Aorta (tissue), 5 donors: Measurements from ENCODE around the gene EFCAB9. TPM values are rescaled to one million over a fixed set of nuclear protein-coding genes. Genes with fewer than 3 reads are reported as not detected.
"Not testable (repeated sequence)": the region's sequence is repeated elsewhere in the genome, so short reads cannot be mapped to it uniquely, and the experiment has no call there.

Experiments used
- ATAC-seq: fragments of 200-7000 bp; cut with Tn5 transposase; one replicate; pipeline ENCODE4 v1.9.1; 2022; ENCODE audit warnings: moderate library complexity; ENCODE audit not compliant: low FRiP score
- DNase-seq, 2 donors: peaks; one replicate each; pipeline ENCODE4 v3.0.0-alpha.2; 2020
- H3K27ac ChIP-seq, 2 donors: one replicate each; pipeline ENCODE4 v1.5.1; 2013; ENCODE audit warnings: low read length in 2 of 2, mild to moderate bottlenecking in 2 of 2, moderate library complexity in 2 of 2, control low read depth in 1 of 2, inconsistent platforms in 1 of 2, low read depth in 1 of 2
- H3K27me3 ChIP-seq, 2 donors: one replicate each; pipeline ENCODE4 v1.6.1; 2013; ENCODE audit warnings: control low read depth in 1 of 2, low read length in 1 of 2, mild to moderate bottlenecking in 1 of 2, moderate library complexity in 1 of 2; ENCODE audit not compliant: insufficient read depth in 2 of 2, control insufficient read depth in 1 of 2
- H3K36me3 ChIP-seq, 2 donors: one replicate each; pipeline ENCODE4 v1.6.1; 2013; ENCODE audit warnings: control low read depth in 1 of 2, low read length in 1 of 2, mild to moderate bottlenecking in 1 of 2; ENCODE audit not compliant: insufficient read depth in 2 of 2, control insufficient read depth in 1 of 2
- H3K4me1 ChIP-seq, 2 donors: one replicate each; pipeline ENCODE4 v1.6.1; 2013; ENCODE audit warnings: low read length in 2 of 2, control low read depth in 1 of 2, mild to moderate bottlenecking in 1 of 2, moderate library complexity in 1 of 2; ENCODE audit not compliant: insufficient read depth in 2 of 2, control insufficient read depth in 1 of 2
- H3K4me3 ChIP-seq, 2 donors: one replicate each; pipeline ENCODE4 v1.5.1; 2013; ENCODE audit warnings: low read length in 2 of 2, control low read depth in 1 of 2, mild to moderate bottlenecking in 1 of 2
- H3K9me3 ChIP-seq: one replicate; pipeline ENCODE4 v1.6.1; 2013; ENCODE audit warnings: mild to moderate bottlenecking, low read length; ENCODE audit not compliant: control insufficient read depth
- WGBS, 2 donors: extraction: QIAGEN DNeasy Blood & Tissue Kit; methylation state at CpG; one replicate each; pipeline ENCODE4 v1.1.7; 2013; 5-methylcytosine and 5-hydroxymethylcytosine counted together
- intact Hi-C, 2 donors: fragments of 100-400 bp; cut with DNase I; formaldehyde crosslinking; loops; one replicate each; pipeline versions ENCODE4 v1.14.2 to v1.15.0; 2022
- polyA plus RNA-seq, 2 donors: library from polyadenylated mRNA; stranded (reverse); fragments of 200-250 nt; gene quantifications; one replicate each; pipeline ENCODE4 v1.2.3, GENCODE V29; 2013
- total RNA-seq, 2 donors: library from RNA; stranded (reverse); fragmentation: NEBNext Ultra II Directional; extraction: Animal tissue kit (Norgen Biotek cat#: 25700); gene quantifications; one replicate each; pipeline ENCODE4 v1.2.1, GENCODE V29; 2021
- donor health status: healthy with polysubstance abuse.
- donor health status: Bipolar disorder and iron deficiency.
- donor health status: DM: no; HTN: no; CAD: no.
- donor health status: DM: no; HTN: no; CAD: no.
- donor health status: DM: yes; HTN: yes; CAD: no.

Gene EFCAB9
- total and polyA plus RNA-seq, 4 donors: not detected

DNA sequence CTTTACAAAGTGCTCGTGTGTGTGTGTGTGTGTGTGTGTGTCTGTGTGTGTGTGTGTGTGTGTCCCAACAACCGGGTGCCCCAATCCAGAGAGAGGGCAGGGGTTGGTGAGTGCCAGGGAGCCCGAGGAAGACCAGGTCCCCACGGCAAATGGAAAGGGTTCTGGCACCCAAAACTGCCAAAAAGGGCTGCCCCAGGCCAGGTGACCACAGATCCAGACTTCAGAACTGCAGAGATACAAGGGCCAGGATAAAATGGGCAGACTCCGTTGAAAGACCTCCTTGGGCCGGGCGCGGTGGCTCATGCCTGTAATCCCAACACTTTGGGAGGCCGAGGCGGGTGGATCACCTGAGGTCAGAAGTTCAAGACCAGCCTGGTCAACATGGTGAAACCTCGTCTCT lies 44.5 kb upstream of the EFCAB9 start:
- H3K27ac ChIP-seq, ATAC-seq, intact Hi-C loops, H3K9me3 ChIP-seq, H3K4me3 ChIP-seq, H3K36me3 ChIP-seq, H3K4me1 ChIP-seq, H3K27me3 ChIP-seq: not testable (repeated sequence)
- WGBS, 2 donors: 91 to 96% methylated on average over 11 of the region's 11 CpGs
- peak in 1 of 2 donors; percentile 22 for DNase-seq

DNA sequence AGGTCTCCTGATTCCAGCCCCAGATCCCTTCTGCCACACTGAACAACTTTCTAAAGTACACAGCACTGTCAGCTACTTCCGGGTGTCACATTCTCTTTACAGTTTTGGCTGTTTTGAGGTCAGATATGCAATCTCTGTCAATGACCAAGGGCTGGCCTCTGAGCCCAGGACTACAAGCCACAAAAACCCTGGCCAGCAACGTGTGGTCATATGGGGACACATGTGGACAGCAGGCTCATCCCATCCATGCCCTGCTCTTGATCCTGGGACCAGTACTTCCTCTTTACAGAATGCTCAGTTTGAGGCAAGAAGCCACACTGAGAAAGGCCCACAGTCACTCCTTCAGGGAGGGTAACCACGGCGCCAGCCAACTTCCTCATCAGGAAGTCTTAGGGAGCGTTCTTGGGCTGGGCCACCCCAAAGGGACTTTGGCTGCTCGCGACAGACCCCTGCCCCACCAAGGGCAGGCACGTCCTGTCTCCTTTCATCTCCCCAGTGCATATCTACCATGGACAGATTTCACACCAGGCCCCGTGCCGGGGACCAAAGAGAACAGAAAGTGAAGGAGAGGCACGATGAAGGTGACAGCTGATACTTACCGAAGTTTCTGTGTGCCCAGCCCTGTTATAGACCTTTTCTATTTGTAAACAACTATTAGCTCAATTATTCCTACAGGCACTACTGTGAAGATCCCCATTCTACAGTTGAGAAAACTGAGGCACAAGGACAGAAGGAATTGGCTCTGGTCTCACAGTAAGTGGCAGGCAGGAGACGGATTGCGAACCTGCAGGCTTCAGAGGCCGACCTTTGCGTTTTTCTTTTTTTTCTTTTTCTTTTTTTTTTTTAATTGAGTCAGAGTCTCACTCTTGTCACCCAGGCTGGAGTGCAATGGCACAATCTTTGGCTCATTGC lies 43.2 kb upstream of the EFCAB9 start:
- peak; percentile 80 to 88 for DNase-seq
- intact Hi-C loops: no loop called here

DNA sequence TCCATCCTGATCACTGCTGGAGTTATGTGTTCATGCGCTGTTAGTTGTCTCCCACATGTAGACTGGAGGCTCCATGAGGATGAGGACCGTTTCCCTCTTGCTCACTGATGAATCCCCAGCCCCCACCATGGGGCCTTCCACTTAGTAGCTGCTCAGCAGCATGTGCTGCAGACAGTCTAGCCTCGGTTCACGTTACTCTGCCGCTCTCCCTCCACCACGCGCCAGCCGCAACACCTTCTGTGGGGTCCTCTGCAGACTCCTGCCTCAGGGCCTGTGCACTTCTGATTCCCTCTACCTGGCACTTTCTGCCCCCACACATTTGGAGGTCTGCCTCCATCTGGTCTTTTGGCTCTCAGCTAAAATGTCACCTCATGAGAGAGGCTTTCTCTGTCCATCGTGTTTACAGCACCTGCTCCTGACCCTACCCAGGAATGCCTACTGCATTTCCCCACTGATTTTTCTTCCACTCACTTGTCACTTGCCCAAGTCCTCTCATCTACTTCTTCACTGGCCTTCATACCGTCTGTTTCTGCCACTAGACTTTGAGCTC lies 42.2 kb upstream of the EFCAB9 start:
- peaks cover 0 to 3% of the 10 kb centered on the region in 2 donors for H3K36me3 ChIP-seq
- no peaks in the 10 kb centered on the region for H3K4me1 ChIP-seq
- H3K9me3 ChIP-seq: no peaks in the 10 kb centered on the region
- intact Hi-C loops: no loop called here
- no peak overlapping the region for H3K27ac ChIP-seq
- no peaks in the 10 kb centered on the region for H3K27me3 ChIP-seq
- ATAC-seq (no peak), DNase-seq (peak in 1 of 2 donors; percentile 8)
- WGBS, 2 donors: 93 to 95% methylated on average over 10 of the region's 10 CpGs
- H3K4me3 ChIP-seq: no peak overlapping the region

More for the DNA sequence above, 43.2 kb upstream of the EFCAB9 start:
- Histone ChIP-seq H3K4me3 (no peak overlapping the region), H3K27me3 (no peaks in the 10 kb centered on the region), H3K36me3 (peaks cover 0 to 1% of the 10 kb centered on the region in 2 donors), H3K9me3 (no peaks in the 10 kb centered on the region), H3K4me1 (no peaks in the 10 kb centered on the region), H3K27ac (no peak overlapping the region)
- ATAC-seq: peak; percentile 63
- 87 to 89% methylated on average over 16 of the region's 16 CpGs for WGBS, 2 donors

DNA sequence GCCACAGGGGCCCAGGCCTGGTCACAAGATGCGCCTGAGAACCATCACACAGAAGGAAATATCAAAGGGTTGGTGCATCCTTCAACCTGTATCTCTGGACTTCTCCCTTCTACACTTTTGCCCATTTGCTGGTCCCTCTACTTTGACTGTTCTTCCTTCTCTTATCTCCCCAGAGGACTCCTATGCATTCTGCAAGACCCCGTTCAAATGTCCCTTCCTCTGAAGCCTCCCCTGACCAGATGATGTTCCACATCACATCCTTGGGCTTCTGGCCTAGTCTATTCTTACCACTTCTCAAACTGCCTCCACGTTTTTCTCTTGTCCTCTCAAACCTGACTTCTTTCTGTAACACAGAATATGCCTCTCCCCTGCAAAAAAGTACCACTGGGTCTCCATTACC lies 40.3 kb upstream of the EFCAB9 start:
- WGBS, 2 donors: 91 to 94% methylated on average over 3 of the region's 3 CpGs
- ATAC-seq (no peak), DNase-seq (no peak)
- Histone ChIP-seq H3K27me3 (no peaks in the 10 kb centered on the region), H3K27ac (no peak overlapping the region), H3K4me1 (no peaks in the 10 kb centered on the region), H3K4me3 (no peak overlapping the region), H3K9me3 (no peaks in the 10 kb centered on the region), H3K36me3 (peaks cover 0 to 3% of the 10 kb centered on the region in 2 donors)
- intact Hi-C loops: no loop called here

DNA sequence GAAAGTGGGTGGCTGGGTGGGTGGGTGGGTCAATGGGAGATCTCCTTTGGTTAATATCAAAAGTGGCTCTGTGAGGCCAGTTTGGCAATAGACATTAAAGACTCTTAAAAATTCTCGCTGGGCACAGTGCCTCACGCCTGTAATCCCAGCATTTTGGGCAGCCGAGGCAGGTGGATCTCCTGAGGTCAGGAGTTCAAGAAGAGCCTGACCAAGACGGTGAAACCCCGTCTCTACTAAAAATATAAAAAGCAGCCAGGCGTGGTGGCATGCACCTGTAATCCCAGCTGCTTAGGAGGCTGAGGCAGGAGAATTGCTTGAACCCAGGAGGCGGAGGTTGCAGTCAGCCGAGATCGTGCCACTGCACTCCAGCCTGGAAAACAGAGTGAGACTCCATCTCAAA lies 38.9 kb upstream of the EFCAB9 start:
- DNase-seq, H3K36me3 ChIP-seq, H3K4me3 ChIP-seq, H3K9me3 ChIP-seq, H3K4me1 ChIP-seq, ATAC-seq, H3K27ac ChIP-seq, intact Hi-C loops, H3K27me3 ChIP-seq: not testable (repeated sequence)
- WGBS, 2 donors: 94 to 97% methylated on average over 9 of the region's 9 CpGs

DNA sequence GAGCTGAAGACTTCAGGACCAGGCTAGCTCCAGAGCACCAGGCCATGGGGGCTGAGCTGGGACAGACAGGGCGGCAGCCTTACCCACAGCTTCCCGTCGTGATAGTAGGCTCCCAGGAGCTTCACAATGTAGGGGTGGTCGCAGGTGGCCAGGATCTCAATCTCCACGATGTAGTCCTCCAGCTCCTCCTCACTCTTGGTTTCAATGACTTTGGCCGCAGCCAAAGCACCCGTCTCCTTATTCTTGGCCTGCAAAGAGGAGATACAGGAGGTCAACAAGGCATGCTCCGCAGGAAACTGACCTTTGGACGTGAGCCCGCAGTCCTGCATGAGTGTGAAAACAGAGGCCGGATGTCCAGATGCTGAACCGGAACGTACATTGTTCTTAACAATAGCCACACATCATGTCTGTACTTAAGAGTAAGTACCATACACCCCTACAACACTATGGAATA lies 37.4 kb upstream of the EFCAB9 start:
- Histone ChIP-seq H3K27me3 (no peaks in the 10 kb centered on the region), H3K4me1 (no peaks in the 10 kb centered on the region), H3K4me3 (no peak overlapping the region), H3K36me3 (peaks cover 0 to 3% of the 10 kb centered on the region in 2 donors), H3K9me3 (no peaks in the 10 kb centered on the region), H3K27ac (no peak overlapping the region)
- intact Hi-C loops: no loop called here
- 94 to 95% methylated on average over 13 of the region's 13 CpGs for WGBS, 2 donors
- DNase-seq: no peak
- ATAC-seq: no peak

DNA sequence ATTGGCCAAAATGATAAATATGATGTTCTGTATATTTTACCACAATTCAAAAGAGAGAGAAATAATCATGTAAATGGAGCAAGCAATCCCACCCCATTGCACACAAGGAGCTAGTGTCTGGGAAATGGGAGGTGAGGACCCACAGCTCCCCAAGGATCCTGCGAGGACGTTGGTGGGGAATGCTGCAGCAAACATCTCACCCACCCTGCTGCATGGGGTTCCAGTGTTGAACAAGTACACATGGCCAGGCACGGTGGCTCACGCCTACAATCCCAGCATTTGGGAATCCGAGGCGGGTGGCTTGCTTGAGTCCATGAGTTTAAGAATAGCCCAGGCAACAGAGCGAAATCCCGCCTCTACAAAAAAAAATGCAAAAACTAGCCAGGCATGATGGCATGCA lies 35.0 kb upstream of the EFCAB9 start:
- no peaks in the 10 kb centered on the region for H3K27me3 ChIP-seq
- DNase-seq (no peak), ATAC-seq (no peak)
- no peaks in the 10 kb centered on the region for H3K4me1 ChIP-seq
- no peak overlapping the region for H3K4me3 ChIP-seq
- no peaks in the 10 kb centered on the region for H3K9me3 ChIP-seq
- H3K36me3 ChIP-seq: peaks cover 0 to 2% of the 10 kb centered on the region in 2 donors
- intact Hi-C loops: no loop called here
- H3K27ac ChIP-seq: no peak overlapping the region
- 93 to 94% methylated on average over 8 of the region's 8 CpGs for WGBS, 2 donors

DNA sequence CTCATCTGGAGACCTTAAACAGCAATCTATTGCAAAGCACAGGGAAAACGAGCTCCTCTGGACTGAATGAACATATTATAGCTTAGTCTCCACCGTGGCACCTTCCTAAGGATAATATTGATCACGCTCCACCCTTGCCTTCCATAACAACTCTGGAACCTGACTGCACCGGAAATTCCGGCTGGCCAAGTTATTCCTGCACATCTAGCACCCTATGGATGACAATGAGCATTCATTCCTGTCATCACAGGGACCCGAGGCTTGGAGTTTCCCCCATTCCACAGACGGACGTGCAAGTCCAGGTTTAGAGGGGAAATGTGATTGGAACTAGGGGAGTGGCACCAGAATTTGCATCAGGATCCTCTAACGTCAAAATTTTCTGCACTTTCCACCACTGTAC lies 33.5 kb upstream of the EFCAB9 start:
- no peak overlapping the region for H3K27ac ChIP-seq
- ATAC-seq: no peak
- WGBS, 2 donors: 87 to 90% methylated on average over 9 of the region's 9 CpGs
- intact Hi-C loops: no loop called here
- no peaks in the 10 kb centered on the region for H3K4me1 ChIP-seq
- H3K4me3 ChIP-seq: no peak overlapping the region
- no peak for DNase-seq
- H3K27me3 ChIP-seq: no peaks in the 10 kb centered on the region
- peaks cover 0 to 2% of the 10 kb centered on the region in 2 donors for H3K36me3 ChIP-seq
- H3K9me3 ChIP-seq: no peaks in the 10 kb centered on the region
